GM19455 (cell line): ENCODE measurements around the gene PUSL1.
A peak's percentile ranks its signal among the peaks of the same experiment; 100 is the strongest.

ENCODE experiments used
- ATAC-seq: cut with Tn5 transposase; IDR thresholded peaks from one replicate; pipeline ENCODE4 v1.9.1; 2021; ENCODE audit not compliant: unreplicated experiment

Gene PUSL1

DNA sequence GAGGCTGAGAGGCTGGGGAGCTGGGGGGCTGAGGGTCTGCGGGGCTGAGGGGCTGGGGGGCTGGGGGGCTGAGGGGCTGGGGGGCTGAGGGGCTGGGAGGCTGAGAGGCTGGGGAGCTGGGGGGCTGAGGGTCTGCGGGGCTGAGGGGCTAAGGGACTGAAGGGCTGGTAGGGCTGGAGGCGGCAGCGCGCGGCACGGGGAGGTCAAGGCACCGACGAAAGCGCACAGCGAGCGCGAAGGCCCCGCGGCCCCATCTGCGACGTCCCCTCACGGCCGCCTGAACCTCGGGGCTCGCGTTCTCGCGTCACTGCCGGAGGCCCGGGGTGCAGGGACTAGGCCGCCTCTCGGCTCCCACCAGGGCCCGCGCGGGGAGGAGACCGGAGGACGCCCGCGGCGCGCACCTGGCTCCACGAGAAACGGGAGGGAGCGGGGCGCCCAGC, 15.7 kb downstream of the PUSL1 start:
- peak; percentile 31 for ATAC-seq

- ATAC-seq = peak; percentile 69
Measured at GRCh38 chr1:1324524-1325287, 16.3 kb downstream of the PUSL1 start, which contains the start of the genes CPTP and INTS11. Gene CPTP (plus strand): TSS chr1:1324802. CDS start chr1:1326911, 2,109 bp downstream. Gene INTS11 (minus strand): TSS chr1:1324660. CDS start chr1:1324608, 52 bp downstream.

- no peak for ATAC-seq
Measured at GRCh38 chr1:1325288-1326074, 17.1 kb downstream of the PUSL1 start.

DNA sequence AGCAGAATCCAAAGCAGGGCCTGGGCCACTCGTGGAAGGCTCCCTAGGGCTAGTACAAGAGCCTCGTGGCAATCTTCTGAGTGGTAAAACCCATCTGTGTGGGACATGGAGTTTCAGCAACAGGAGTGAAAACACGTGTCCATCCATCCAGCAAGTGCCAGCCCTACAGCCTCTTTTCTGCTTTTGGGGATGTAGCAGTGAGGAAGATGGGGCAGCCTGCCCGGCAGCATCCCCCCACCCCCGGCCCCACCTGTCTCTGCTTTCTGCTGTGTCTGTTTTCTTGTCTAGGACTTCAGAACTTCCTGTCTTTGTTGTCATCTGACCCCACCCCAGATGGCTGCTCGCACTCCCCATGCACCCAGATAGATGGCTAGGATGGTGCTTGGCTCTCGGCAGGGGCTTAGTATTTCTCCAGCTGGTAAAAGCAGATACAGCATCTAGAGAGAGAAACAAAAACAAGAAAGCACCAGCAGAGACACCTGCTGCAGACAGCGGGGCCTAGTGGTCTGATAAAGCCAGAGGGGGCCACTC, 17.7 kb downstream of the PUSL1 start:
- ATAC-seq = no peak

- ATAC-seq = no peak
Measured at GRCh38 chr1:1327291-1327690, 18.9 kb downstream of the PUSL1 start.

DNA sequence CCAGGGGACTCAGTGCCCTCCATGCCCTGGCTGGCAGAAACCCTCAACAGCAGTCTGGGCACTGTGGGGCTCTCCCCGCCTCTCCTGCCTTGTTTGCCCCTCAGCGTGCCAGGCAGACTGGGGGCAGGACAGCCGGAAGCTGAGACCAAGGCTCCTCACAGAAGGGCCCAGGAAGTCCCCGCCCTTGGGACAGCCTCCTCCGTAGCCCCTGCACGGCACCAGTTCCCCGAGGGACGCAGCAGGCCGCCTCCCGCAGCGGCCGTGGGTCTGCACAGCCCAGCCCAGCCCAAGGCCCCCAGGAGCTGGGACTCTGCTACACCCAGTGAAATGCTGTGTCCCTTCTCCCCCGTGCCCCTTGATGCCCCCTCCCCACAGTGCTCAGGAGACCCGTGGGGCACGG, 19.9 kb downstream of the PUSL1 start:
- no peak for ATAC-seq

DNA sequence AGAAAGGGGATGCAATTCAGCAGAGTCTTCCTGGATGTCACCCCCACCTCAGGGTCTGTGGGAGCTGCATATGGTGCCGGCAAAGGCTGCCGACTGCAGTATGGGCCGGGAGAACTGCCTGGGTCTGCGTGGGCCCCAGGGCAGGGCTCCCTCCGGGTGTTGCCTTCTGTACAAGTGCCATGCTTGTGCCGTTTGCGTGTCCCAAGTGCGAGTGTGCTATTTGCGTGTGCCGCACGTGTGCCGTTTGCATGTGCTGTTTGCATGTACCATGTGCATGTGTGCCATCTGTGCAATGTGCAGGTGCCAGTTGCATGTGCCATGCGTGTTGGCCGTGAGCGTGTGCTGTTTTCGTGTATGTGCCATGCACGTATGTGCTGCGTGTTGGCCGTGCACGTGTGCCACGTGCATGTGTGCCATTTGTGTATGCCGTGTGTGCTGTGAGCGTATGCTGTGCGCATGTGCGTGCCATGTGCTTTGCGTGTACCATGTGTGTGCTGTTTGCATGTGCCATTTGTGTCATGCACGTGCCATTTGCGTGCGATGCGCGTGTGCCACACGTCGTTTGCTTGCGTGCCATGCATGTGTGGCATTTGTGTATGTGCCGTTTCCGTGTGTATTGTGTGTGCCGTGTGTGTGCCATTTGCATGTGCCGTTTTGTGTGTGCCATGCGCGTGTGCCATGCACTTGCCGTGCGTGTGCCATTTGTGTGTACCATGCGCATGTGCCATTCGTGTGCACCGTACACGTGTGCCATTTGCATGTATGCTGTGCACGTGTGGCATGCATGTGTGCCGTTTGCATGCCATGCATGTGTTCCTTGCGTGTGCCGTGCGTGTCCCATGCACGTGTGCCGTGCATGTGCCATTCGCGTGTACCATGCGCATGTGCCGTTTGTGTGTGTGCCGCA, 21.2 kb downstream of the PUSL1 start:
- ATAC-seq = no peak

DNA sequence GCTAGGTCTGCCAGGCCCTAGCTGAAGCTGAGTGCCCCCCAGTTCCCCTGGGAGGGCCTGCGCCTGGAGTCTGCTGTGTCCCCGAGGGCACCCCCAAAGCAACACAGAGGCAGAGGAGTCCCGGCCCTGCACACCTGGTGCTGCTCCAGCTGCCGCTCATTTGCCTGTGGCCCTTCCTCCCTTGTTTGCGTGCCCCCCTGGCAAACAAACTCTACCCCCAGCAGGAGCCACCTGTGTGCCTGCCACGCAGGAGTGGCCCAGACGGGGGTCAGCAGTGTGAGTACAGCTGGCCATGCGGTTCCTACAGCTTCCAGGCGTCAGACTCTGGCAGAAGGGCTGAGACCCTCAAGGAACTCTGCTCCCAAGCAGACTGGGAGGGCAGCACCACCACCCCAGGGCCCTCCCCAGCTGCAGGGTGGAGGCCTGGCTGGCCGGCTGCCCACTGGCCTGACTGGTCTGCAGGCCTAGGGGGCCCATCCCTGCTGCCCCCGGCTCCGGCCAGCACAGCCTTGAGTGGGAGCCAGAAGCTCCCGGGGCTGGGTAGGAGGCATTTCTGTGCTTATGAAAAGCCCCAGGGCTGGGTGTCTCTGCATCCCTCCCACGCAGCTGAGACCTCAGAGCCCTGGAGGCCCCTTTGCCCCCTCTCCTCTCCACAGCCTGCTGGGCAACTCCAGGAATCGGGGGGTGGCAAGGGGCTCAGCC, 22.1 kb downstream of the PUSL1 start:
- no peak for ATAC-seq

- no peak for ATAC-seq
Measured at GRCh38 chr1:1331068-1331965, 22.9 kb downstream of the PUSL1 start, which contains the start of gene TAS1R3. Gene TAS1R3 (plus strand): TSS chr1:1331280. CDS start chr1:1331346, 66 bp downstream.

- no peak for ATAC-seq
Measured at GRCh38 chr1:1332031-1332755, 23.8 kb downstream of the PUSL1 start.

- no peak for ATAC-seq
Measured at GRCh38 chr1:1332774-1333480, 24.5 kb downstream of the PUSL1 start.

GRCh38 chr1:1333551-1334241, 25.3 kb downstream of the PUSL1 start:
- ATAC-seq = no peak

DNA sequence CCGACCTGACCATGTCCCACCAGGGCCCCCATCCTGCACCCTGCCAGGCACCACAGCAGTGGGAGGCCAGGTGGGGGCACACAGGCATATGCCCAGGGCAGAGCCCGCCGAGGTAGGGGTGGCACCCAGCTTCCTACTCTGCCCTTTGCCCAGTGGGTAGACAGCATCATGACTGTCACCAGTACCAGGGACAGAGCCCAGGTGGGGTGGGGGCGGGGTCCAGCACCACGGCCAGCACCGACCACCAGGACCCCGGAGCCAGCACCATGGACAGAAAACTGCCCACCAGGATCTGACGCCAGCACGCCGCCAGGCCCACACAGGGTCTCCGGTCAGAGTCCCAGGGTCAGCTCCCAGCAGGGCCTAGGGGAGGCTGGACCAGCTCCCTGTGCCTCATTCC, 26.4 kb downstream of the PUSL1 start:
- no peak for ATAC-seq

GRCh38 chr1:1335283-1335682, 26.9 kb downstream of the PUSL1 start:
- ATAC-seq = no peak

- ATAC-seq = no peak
Measured at GRCh38 chr1:1335792-1336248, 27.4 kb downstream of the PUSL1 start.

DNA sequence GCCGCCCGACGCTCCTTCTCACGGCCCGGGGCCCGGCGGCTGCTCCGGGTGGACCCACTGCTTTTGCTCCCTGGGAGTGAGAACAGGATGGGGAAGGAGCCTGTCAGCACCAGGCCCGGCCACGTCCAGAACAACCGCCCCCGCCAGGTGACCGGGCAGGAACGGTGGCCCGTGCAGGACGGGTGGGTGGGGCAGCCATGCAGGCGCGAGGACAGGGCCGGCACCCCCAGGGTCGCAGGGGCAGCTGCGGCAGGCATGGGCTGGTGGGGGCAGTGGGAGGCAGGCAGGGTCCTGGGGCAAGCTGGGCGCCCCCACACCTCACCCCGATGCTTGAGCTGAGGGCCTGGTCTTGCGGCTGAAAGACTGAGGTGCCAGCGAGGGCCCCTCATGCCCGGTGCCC, 28.0 kb downstream of the PUSL1 start:
- no peak for ATAC-seq
